LNCAP (cell line): ENCODE measurements around the gene RET.

Source experiments
- CTCF ChIP-seq: fragments of 450-650 bp; IDR thresholded peaks from 2 replicates; pipeline ENCODE4 v1.5.1; 2017; ENCODE audit warnings: mild to moderate bottlenecking

RET gene

GRCh38 chr10:43070121-43071085 lies 6.5 kb upstream of the RET start:
- no peak for TF ChIP-seq CTCF

- TF ChIP-seq CTCF: no peak
Measured at GRCh38 chr10:43071865-43072650, 4.8 kb upstream of the RET start.

GRCh38 chr10:43073191-43073590 lies 3.7 kb upstream of the RET start:
- no peak for TF ChIP-seq CTCF

- TF ChIP-seq CTCF: no peak
Measured at GRCh38 chr10:43073721-43074120, 3.1 kb upstream of the RET start.

- no peak for TF ChIP-seq CTCF
Measured at GRCh38 chr10:43074409-43074808, 2.5 kb upstream of the RET start.

GRCh38 chr10:43074827-43075611 lies 1.9 kb upstream of the RET start:
- TF ChIP-seq CTCF: no peak

GRCh38 chr10:43075612-43076003 lies 1.3 kb upstream of the RET start:
- peak; percentile 41 for TF ChIP-seq CTCF
